Fibroblast of lung (primary cell): ENCODE data around the gene DDAH2.

Source experiments
- CTCF ChIP-seq, 2 donors: IDR thresholded peaks in 1 of 2; conservative IDR thresholded peaks in 1 of 2; 1 replicate in 1 of 2; 2 replicates in 1 of 2; pipeline ENCODE4 v1.5.1; 2011 to 2012; ENCODE audit warnings: low read length in 2 of 2, control low read depth in 1 of 2, inconsistent platforms in 1 of 2, low read depth in 1 of 2, mild to moderate bottlenecking in 1 of 2
- EZH2 ChIP-seq: IDR thresholded peaks from 2 replicates; pipeline ENCODE4 v1.5.1; 2012; ENCODE audit warnings: low read length, control low read depth, mild to moderate bottlenecking; ENCODE audit errors: missing control alignments

DNA sequence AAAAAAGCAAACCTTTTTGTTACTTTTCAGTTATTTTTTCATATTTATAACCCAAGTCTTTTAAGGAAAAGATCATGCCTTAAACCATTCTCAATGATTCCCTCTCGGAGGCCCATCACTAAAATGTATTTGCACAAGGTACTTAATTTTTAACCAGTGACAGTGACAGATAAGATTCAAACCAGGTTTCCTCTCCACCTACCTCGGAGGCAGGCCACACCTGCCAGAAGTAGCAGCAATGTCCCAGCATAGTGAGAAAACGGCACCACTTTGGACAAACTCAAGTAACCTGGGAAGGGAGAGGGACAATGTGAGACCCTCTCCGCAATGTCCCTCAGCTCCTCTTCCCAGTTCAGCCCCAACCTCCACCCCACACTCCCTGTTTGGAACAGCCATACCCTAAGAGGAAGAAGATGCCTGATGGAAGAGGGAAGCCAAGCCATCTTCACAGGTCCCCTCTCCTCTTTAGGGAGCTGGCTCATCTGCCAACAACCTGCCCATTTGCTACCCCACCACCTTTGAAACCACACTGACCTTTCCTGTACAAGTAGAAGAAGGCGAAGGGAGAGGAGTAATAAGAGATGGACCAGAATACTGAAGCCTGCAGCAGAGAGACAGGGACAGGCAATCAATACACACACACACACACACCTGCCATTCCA, 28.2 kb downstream of the DDAH2 start:
- TF ChIP-seq CTCF (conservative IDR thresholded peaks at IDR 0.05 in 1 of 2, IDR thresholded peaks at IDR 0.05 in 1 of 2; ENCODE audit: low read depth in 1 of 2, low read length in 2 of 2) (no peak), EZH2 (no peak)
